ENCODE data around the gene CREBBP.

CREBBP gene

DNA sequence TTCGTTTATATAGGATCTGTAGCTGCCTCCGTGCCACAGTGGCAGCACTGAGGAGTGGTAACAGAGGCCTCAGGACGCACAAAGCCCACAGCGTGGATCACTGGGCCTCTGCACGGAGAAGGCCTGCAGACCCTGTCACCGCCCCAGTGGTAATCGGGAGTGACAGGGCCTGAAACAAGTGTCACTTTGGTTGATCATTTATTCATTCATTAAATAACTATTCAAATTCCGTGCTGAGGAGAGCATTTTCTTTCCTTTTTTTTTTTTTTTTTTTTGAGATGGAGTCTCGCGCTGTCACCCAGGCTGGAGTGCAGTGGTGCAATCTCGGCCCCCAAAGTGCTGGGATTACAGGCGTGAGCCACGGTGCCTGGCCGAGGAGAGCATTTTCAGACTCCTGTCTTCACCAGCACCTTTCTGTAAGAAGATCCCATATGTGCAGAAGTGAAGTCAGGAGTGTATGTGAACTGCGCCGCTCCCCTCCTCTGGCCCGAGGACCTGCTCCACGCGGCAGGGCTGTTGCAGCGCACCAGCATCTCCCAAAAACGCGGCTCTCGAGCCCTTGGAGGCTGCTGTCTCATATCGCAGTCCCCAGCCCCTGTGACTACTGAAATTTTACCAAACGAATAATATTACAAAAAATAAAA lies 118.3 kb downstream of the CREBBP start:
- TF ChIP-seq FOXM1 (IDR thresholded peaks at IDR 0.05; ENCODE audit: borderline replicate concordance) (no peak), LEF1 (IDR thresholded peaks at IDR 0.05; ENCODE audit: borderline replicate concordance) (no peak), CTBP1 (IDR thresholded peaks at IDR 0.05; ENCODE audit: borderline replicate concordance) (no peak), ARNT (IDR thresholded peaks at IDR 0.05) (no peak), L3MBTL2 (conservative IDR thresholded peaks at IDR 0.05) (no peak), ZNF384 (IDR thresholded peaks at IDR 0.05) (no peak), FOXA1 (IDR thresholded peaks at IDR 0.05) (no peak), ELF4 (IDR thresholded peaks at IDR 0.05) (no peak), NFRKB (IDR thresholded peaks at IDR 0.05) (no peak), FOXK2 (IDR thresholded peaks at IDR 0.05) (no peak), BHLHE40 (IDR thresholded peaks at IDR 0.05; ENCODE audit: borderline replicate concordance) (no peak), SP1 (IDR thresholded peaks at IDR 0.05) (no peak), TARDBP (IDR thresholded peaks at IDR 0.05) (no peak), SUZ12 (IDR thresholded peaks at IDR 0.05) (no peak), HDGF (IDR thresholded peaks at IDR 0.05; ENCODE audit: borderline replicate concordance) (no peak)
- TF ChIP-seq, protein P1, sequence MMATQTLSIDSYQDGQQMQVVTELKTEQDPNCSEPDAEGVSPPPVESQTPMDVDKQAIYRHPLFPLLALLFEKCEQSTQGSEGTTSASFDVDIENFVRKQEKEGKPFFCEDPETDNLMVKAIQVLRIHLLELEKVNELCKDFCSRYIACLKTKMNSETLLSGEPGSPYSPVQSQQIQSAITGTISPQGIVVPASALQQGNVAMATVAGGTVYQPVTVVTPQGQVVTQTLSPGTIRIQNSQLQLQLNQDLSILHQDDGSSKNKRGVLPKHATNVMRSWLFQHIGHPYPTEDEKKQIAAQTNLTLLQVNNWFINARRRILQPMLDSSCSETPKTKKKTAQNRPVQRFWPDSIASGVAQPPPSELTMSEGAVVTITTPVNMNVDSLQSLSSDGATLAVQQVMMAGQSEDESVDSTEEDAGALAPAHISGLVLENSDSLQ (IDR thresholded peaks at IDR 0.05): no peak
- ChIA-PET CTCF (no interaction called here), POLR2A (no interaction called here)
- DNase-seq (ENCODE audit: extremely low spot score): no peak

DNA sequence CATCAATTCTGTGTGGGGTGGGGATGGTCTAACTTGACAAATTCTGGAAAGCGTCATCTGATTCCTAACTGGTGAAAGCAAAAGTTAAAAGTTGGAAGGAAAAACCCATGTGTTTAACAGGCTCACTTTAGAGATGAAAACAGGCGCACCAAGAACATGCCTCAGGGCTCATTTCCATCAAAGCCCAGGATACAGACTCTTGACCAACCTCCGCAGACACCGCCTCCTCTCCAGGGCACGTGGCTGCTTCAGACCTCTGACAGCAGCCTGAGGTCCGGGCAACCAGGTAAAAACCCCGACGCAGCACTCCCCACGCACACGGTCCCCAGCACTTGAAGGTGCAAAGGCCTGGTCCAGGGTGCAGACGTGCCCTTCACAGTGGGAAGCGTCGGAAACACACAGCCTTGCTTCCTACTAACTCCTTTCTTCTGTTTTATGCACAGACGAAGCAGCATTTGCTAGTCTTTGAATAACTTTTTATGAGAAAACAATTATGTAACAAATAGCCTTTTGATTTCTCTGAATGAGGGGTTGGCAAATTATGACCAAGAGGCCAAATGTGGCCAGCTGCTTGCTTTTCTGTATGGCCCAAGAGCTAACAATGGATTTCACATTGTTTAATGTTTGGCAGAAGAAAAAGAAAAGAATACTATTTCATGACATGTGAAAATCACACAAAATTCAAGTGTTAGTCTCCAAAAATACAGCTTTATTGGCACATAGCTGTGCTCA lies 119.0 kb downstream of the CREBBP start:
- no peak for TF ChIP-seq TARDBP (IDR thresholded peaks at IDR 0.05)
- POLR2A ChIA-PET: no interaction called here
- DNase-seq (ENCODE audit: extremely low spot score): no peak
- CTCF ChIA-PET: no interaction called here

DNA sequence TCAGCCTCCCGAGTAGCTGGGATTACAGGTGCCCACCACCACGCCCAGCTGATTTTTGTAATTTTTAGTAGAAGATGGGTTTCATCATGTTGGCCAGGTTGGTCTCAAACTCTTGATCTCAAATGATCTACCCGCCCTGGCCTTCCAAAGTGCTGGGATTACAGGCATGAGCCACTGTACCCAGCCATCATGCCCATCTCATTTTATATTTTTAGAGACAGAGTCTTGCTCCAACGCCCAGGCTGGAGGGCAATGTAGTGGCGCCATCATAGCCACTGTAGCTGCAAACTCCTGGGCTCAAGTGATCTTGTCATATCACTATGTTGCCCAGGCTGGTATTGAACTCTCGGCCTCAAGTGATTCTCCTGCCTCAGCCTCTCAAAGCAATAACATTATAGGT lies 120.0 kb downstream of the CREBBP start:
- DNase-seq (ENCODE audit: extremely low spot score): no peak
- TF ChIP-seq FOXA1 (IDR thresholded peaks at IDR 0.05): no peak
- TF ChIP-seq SP1 (IDR thresholded peaks at IDR 0.05): no peak
- no peak for TF ChIP-seq SUZ12 (IDR thresholded peaks at IDR 0.05)
- no peak for TF ChIP-seq L3MBTL2 (conservative IDR thresholded peaks at IDR 0.05)
- no peak for TF ChIP-seq LEF1 (IDR thresholded peaks at IDR 0.05; ENCODE audit: borderline replicate concordance)
- TF ChIP-seq NFRKB (IDR thresholded peaks at IDR 0.05): no peak
- TF ChIP-seq ELF4 (IDR thresholded peaks at IDR 0.05): no peak
- TF ChIP-seq, protein P1 (IDR thresholded peaks at IDR 0.05): no peak
- TF ChIP-seq BHLHE40 (IDR thresholded peaks at IDR 0.05; ENCODE audit: borderline replicate concordance): no peak
- TF ChIP-seq HDGF (IDR thresholded peaks at IDR 0.05; ENCODE audit: borderline replicate concordance): no peak
- TF ChIP-seq FOXK2 (IDR thresholded peaks at IDR 0.05): no peak
- no peak for TF ChIP-seq ARNT (IDR thresholded peaks at IDR 0.05)
- CTCF ChIA-PET: no interaction called here
- POLR2A ChIA-PET: no interaction called here

DNA sequence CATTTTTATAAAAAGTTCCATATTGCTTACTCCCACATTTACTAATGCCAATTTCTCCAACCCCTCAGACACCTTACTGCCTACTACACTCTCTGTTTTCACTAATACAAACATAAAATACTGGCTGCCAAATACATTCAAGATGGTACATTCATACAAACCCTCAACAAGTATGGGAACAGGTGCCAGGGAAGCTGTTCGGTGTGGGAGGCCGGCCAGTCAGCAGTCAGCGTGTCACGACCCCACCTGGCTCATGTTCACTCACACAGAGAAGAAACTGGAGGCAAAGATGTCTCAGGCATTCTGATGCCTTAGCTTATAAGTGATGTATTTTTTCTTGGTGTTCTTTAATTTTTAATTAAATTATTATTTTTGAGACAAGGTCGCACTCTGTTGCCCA lies 120.8 kb downstream of the CREBBP start:
- TF ChIP-seq HDGF (IDR thresholded peaks at IDR 0.05; ENCODE audit: borderline replicate concordance): no peak
- CTCF ChIA-PET: no interaction called here
- POLR2A ChIA-PET: no interaction called here
- DNase-seq (ENCODE audit: extremely low spot score): no peak

DNA sequence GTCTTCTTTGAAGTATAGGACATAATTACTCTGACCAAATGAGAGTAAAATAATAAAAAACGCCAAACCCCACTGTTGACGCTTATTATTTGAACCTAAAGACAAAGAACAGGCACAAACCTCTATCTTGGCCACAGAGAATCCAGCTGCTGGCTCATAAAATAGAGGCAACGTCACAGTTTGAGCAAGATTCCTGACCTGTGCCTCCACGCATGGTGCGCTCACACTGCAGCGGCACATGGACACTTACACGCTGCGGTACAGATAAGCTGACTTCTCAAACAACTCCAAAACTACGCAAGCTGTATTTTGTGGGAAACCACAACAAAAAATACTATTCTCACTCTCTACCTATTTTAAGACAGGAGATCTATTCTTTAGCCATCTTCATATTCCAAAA lies 124.4 kb downstream of the CREBBP start:
- TF ChIP-seq, protein P1 (IDR thresholded peaks at IDR 0.05): no peak
- TF ChIP-seq FOXK2 (IDR thresholded peaks at IDR 0.05) (no peak), BHLHE40 (IDR thresholded peaks at IDR 0.05; ENCODE audit: borderline replicate concordance) (no peak), NFRKB (IDR thresholded peaks at IDR 0.05) (no peak), ZNF384 (IDR thresholded peaks at IDR 0.05) (no peak), CTBP1 (IDR thresholded peaks at IDR 0.05; ENCODE audit: borderline replicate concordance) (no peak), HDGF (IDR thresholded peaks at IDR 0.05; ENCODE audit: borderline replicate concordance) (no peak), FOXA1 (IDR thresholded peaks at IDR 0.05) (no peak), SP1 (IDR thresholded peaks at IDR 0.05) (no peak), SUZ12 (IDR thresholded peaks at IDR 0.05) (no peak), FOXM1 (IDR thresholded peaks at IDR 0.05; ENCODE audit: borderline replicate concordance) (no peak), ARNT (IDR thresholded peaks at IDR 0.05) (no peak), ELF4 (IDR thresholded peaks at IDR 0.05) (no peak)
- ChIA-PET POLR2A (no interaction called here), CTCF (no interaction called here)
- no peak for DNase-seq (ENCODE audit: extremely low spot score)

DNA sequence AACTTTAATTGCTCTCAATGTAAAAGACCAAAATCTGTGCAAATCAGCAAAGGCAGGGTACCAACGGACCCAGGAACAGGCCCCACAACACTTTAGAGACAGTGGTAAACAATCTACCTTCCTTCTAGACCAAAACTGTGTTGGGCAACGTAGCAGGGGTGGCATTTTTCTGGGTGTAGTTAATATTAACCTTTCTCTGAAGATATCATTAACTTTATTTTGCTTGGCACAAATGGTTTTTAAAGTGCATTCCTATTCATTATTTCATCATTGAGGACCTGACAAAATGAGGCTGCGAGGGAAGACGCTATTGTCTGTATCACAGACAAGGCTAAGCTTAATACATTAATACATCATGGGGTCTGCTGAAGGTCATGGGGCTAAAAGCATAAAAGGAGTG lies 125.3 kb downstream of the CREBBP start:
- DNase-seq (ENCODE audit: extremely low spot score): no peak
- ChIA-PET CTCF (no interaction called here), POLR2A (no interaction called here)
- no peak for TF ChIP-seq TARDBP (IDR thresholded peaks at IDR 0.05)
- TF ChIP-seq BHLHE40 (IDR thresholded peaks at IDR 0.05; ENCODE audit: borderline replicate concordance): no peak
- no peak for TF ChIP-seq NFRKB (IDR thresholded peaks at IDR 0.05)

DNA sequence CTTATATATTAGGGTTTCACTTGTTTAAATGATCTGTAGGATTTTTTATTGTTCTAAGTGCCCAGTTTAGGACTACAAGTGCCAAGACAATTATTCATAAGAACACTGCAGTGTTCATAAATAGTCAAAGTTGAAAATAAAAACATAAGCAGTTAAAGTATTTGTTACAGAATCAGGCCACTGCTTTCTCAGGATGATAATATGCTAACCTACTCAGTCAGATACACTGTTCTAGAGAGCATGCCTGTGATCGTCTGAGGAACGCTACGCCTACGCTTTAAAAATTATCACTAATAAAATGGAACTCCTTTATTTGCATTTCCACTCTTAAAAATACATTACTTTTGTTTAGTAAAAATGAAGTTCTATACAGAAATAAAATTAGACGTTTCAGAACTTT lies 125.7 kb downstream of the CREBBP start:
- ChIA-PET CTCF (no interaction called here), POLR2A (no interaction called here)
- TF ChIP-seq SUZ12 (IDR thresholded peaks at IDR 0.05) (no peak), LEF1 (IDR thresholded peaks at IDR 0.05; ENCODE audit: borderline replicate concordance) (no peak), FOXA1 (IDR thresholded peaks at IDR 0.05) (no peak), TARDBP (IDR thresholded peaks at IDR 0.05) (no peak), BHLHE40 (IDR thresholded peaks at IDR 0.05; ENCODE audit: borderline replicate concordance) (no peak), ZNF384 (IDR thresholded peaks at IDR 0.05) (no peak), FOXK2 (IDR thresholded peaks at IDR 0.05) (no peak), ELF4 (IDR thresholded peaks at IDR 0.05) (no peak), ARNT (IDR thresholded peaks at IDR 0.05) (no peak), NFRKB (IDR thresholded peaks at IDR 0.05) (no peak), HDGF (IDR thresholded peaks at IDR 0.05; ENCODE audit: borderline replicate concordance) (no peak), FOXM1 (IDR thresholded peaks at IDR 0.05; ENCODE audit: borderline replicate concordance) (no peak), L3MBTL2 (conservative IDR thresholded peaks at IDR 0.05) (no peak), CTBP1 (IDR thresholded peaks at IDR 0.05; ENCODE audit: borderline replicate concordance) (no peak)
- TF ChIP-seq, protein P1 (IDR thresholded peaks at IDR 0.05): no peak
- no peak for DNase-seq (ENCODE audit: extremely low spot score)
